K562 (cell line): ENCODE data around the gene PCCA. TPM values are rescaled to one million over a fixed set of nuclear protein-coding genes. Genes with fewer than 3 reads are reported as not detected.
"Not testable (repeated sequence)": the region's sequence is repeated elsewhere in the genome, so short reads cannot be mapped to it uniquely, and the experiment has no call there.

Experiments
- ATAC-seq: fragments of 200-7000 bp; cut with Tn5 transposase; 3 replicates; pipeline ENCODE4 v1.9.1; 2020; ENCODE audit warnings: moderate library complexity
- BruUV-seq: library from RNA; stranded (reverse); fragments of 400-500 nt; replicated peaks from 2 replicates; lab custom pipeline; 2021; lab: Mats Ljungman, UMichigan
- CTCF ChIA-PET: fragments of 300-600 bp; formaldehyde crosslinking; extraction: SDS; loops from one replicate; lab custom pipeline; 2021; ENCODE audit warnings: low intra/inter-chr PET ratio; lab: Yijun Ruan, JAX
- POLR2A ChIA-PET: fragments of 300-600, 350-650 bp; sonication (Branson Sonifier 250); formaldehyde crosslinking; extraction: SDS; loops from one replicate; lab custom pipeline; 2021; ENCODE audit warnings: antibody characterized with exemption, inconsistent platforms; lab: Yijun Ruan, JAX
- DNase-seq, 4 experiments: peaks; one replicate each; pipeline versions ENCODE4 v3.0.0 to v3.0.0-alpha.2; 2011 to 2018; ENCODE audit warnings: low spot score in 3 of 4, mixed read lengths in 3 of 4; ENCODE audit errors: extremely low read depth in 1 of 4
- FAIRE-seq: peaks from 2 replicates; lab custom pipeline; 2011; peaks lifted over from hg19 to GRCh38; lab: Jason Lieb, UNC
- H2AFZ ChIP-seq: 2 replicates; pipeline ENCODE4 v1.6.0; 2011; ENCODE audit warnings: low read depth, low read length, control low read depth, inconsistent platforms
- H3K27ac ChIP-seq: fragments of 200-600 bp; 3 replicates; pipeline ENCODE4 v1.8.0; 2011; ENCODE audit warnings: low read depth, mild to moderate bottlenecking, control low read depth, inconsistent platforms, low read length, moderate library complexity, mixed read lengths; ENCODE audit errors: extremely low read depth
- H3K27me3 ChIP-seq, 2 experiments: fragments of 300-600 bp in 1 of 2; 2 replicates in 1 of 2; 3 replicates in 1 of 2; pipeline versions ENCODE4 v1.6.0 to v1.8.0; 2011; ENCODE audit warnings: inconsistent platforms in 2 of 2, low read length in 2 of 2, mild to moderate bottlenecking in 1 of 2, mixed read lengths in 1 of 2, moderate library complexity in 1 of 2; ENCODE audit not compliant: control insufficient read depth in 2 of 2, insufficient read depth in 2 of 2
- H3K36me3 ChIP-seq: fragments of 300-600 bp; 3 replicates; pipeline ENCODE4 v1.8.0; 2011; ENCODE audit warnings: mild to moderate bottlenecking, low read length, inconsistent platforms; ENCODE audit not compliant: control insufficient read depth, insufficient read depth
- H3K4me1 ChIP-seq, 2 experiments: fragments of 200-600 bp in 1 of 2; replicated peaks in 1 of 2; 2 replicates in 1 of 2; 3 replicates in 1 of 2; pipeline versions ENCODE4 v1.5.1 to v1.8.0; 2011; ENCODE audit warnings: inconsistent platforms in 2 of 2, low read length in 2 of 2, mild to moderate bottlenecking in 1 of 2, mixed read lengths in 1 of 2, moderate library complexity in 1 of 2; ENCODE audit not compliant: control insufficient read depth in 2 of 2, insufficient read depth in 2 of 2
- H3K4me2 ChIP-seq: 2 replicates; pipeline ENCODE4 v1.6.1; 2011; ENCODE audit warnings: low read length, control low read depth, inconsistent platforms, mixed read lengths; ENCODE audit not compliant: insufficient read depth
- H3K4me3 ChIP-seq: fragments of 200-600 bp; sonication (generic), shearing (Covaris generic); 2 replicates; pipeline ENCODE4 v1.5.1; 2016; ENCODE audit warnings: control low read depth, inconsistent platforms
- H3K79me2 ChIP-seq: fragments of 200-600 bp; 3 replicates; pipeline ENCODE4 v1.8.0; 2011; ENCODE audit warnings: low read length, inconsistent platforms; ENCODE audit not compliant: control insufficient read depth, insufficient read depth
- H3K9ac ChIP-seq, 2 experiments: 2 replicates each; pipeline versions ENCODE4 v1.6.0 to v1.6.1; 2011; ENCODE audit warnings: low read depth in 2 of 2, low read length in 2 of 2, control low read depth in 1 of 2, inconsistent platforms in 1 of 2, mild to moderate bottlenecking in 1 of 2, mixed read lengths in 1 of 2; ENCODE audit not compliant: insufficient read depth in 1 of 2
- H3K9me1 ChIP-seq: one replicate; pipeline ENCODE4 v1.6.0; 2011; ENCODE audit warnings: inconsistent platforms, mild to moderate bottlenecking, low read length, moderate library complexity; ENCODE audit not compliant: control insufficient read depth, insufficient read depth
- H3K9me3 ChIP-seq: replicated peaks from 2 replicates; pipeline ENCODE4 v1.5.1; 2011; ENCODE audit warnings: low read depth, low read length, inconsistent platforms; ENCODE audit not compliant: control insufficient read depth, insufficient read depth
- H4K20me1 ChIP-seq: replicated peaks from 2 replicates; pipeline ENCODE4 v1.6.1; 2011; ENCODE audit warnings: low read length, inconsistent platforms, mixed read lengths; ENCODE audit not compliant: control insufficient read depth, insufficient read depth
- POLR2B ChIP-seq: fragments of 450-650 bp; IDR thresholded peaks from 2 replicates; pipeline ENCODE4 v1.6.1; 2018; ENCODE audit warnings: low read depth; ENCODE audit not compliant: partially characterized antibody
- ZBTB5 ChIP-seq: fragments of 450-650 bp; IDR thresholded peaks from 2 replicates; pipeline ENCODE4 v1.6.1; 2017; ENCODE audit warnings: antibody characterized with exemption
- ZNF449 ChIP-seq: fragments of 250-450 bp; sonication (Bioruptor Pico); IDR thresholded peaks from 2 replicates; pipeline ENCODE4 v1.8.0; 2022; ENCODE audit warnings: moderate library complexity, mild to moderate bottlenecking, inconsistent platforms
- WGBS: fragments of 100-300 bp; shearing (Covaris generic); methylation state at CpG from one replicate; pipeline ENCODE4 v1.1.6; 2016; ENCODE audit warnings: low coverage, mixed read lengths; ENCODE audit not compliant: insufficient coverage; ENCODE audit errors: missing lambda C conversion rate; 5-methylcytosine and 5-hydroxymethylcytosine counted together
- in situ Hi-C: fragments of 300-500 bp; cut with MboI; formaldehyde crosslinking; loops from 4 replicates; pipeline ENCODE4 v1.15.0; 2018; ENCODE audit warnings: inconsistent platforms, mixed read lengths
- intact Hi-C: fragments of 100-400 bp; cut with micrococcal nuclease; formaldehyde crosslinking; loops from 2 replicates; pipeline ENCODE4 v1.14.2; 2022
- polyA plus RNA-seq, 8 experiments: library from polyadenylated mRNA; depleted of rRNA in 4 of 8; stranded (reverse) in 5 of 8; unstranded in 3 of 8; fragments of >200 nt; fragmentation: Nextera tagmentation in 2 of 8; fragmentation: Illumina TruSeq in 1 of 8; extraction: Ambion mirVana in 2 of 8; extraction: Trizol in 1 of 8; gene quantifications; 2 replicates each; pipeline versions ENCODE4 v1.2.1 to v1.2.3, GENCODE V29; 2011 to 2014; ENCODE audit warnings: inconsistent platforms in 1 of 8, missing spikeins in 1 of 8
- total RNA-seq, 7 experiments: library from RNA; depleted of rRNA in 6 of 7; stranded (reverse); fragments of >200 nt in 6 of 7; fragmentation: Illumina TruSeq in 2 of 7; extraction: Trizol in 2 of 7; gene quantifications; 2 replicates each; pipeline versions ENCODE4 v1.2.1 to v1.2.3, GENCODE V29; 2011 to 2021; ENCODE audit warnings: low replicate concordance in 1 of 7

PCCA gene
- total and polyA plus RNA-seq, 9 of the 15 experiments (the other 6 are each of a cell fraction or from before 2014, with no cell fraction given), result 5.2 to 14.1 (median 9.7) TPM

GRCh38 chr13:100221166-100221565 is 132.3 kb downstream of the PCCA start (continued):
- TF ChIP-seq ZNF449 (CRISPR knock-in tag) (no peak), POLR2B (no peak), ZBTB5 (no peak)

GRCh38 chr13:100223966-100224530 is 135.2 kb downstream of the PCCA start:
- H3K4me1 ChIP-seq, H3K9ac ChIP-seq, H3K4me2 ChIP-seq, H4K20me1 ChIP-seq, H3K9me1 ChIP-seq, DNase-seq, H3K27ac ChIP-seq, H3K27me3 ChIP-seq, POLR2A ChIA-PET, ATAC-seq, in situ Hi-C loops, BruUV-seq, CTCF ChIA-PET, H3K4me3 ChIP-seq, H3K9me3 ChIP-seq, intact Hi-C loops, H3K36me3 ChIP-seq, H3K79me2 ChIP-seq, FAIRE-seq, H2AFZ ChIP-seq: not testable (repeated sequence)
- 75% methylated on average over 2 of the region's 30 CpGs for WGBS
